ENCODE measurements around the gene CACNA2D4.

DNA sequence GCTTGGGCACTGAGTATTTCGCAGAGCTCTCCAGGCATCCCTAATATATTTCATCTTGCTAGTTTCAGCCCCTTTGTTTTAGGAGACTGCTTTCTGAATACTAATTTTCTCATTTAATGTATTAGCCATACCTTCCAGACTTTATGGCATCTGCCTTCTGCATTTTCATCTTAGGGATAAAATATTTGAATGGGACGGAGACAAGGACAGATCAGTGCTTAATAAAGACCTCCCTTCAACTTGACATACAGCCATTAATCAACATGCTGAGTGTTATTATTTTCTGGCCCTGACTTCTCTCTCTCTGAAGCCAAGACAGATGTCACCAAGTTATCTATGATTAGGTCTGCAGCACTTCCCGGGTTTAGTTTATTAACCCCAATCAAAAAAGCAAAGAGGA is 42.4 kb downstream of the CACNA2D4 start:
- TF ChIP-seq EZH2 (IDR thresholded peaks at IDR 0.05; ENCODE audit: insufficient read depth, poor library complexity, severe bottlenecking) (no peak), EZH2phosphoT487 (IDR thresholded peaks at IDR 0.05; ENCODE audit: insufficient read depth, low read depth) (no peak)
